GM19099 (cell line): ENCODE measurements around the gene ADCYAP1R1.

Experiments used
- POLR2A ChIP-seq: IDR thresholded peaks from 3 replicates; pipeline ENCODE4 v1.6.1; 2011; ENCODE audit warnings: low read depth; ENCODE audit not compliant: insufficient read length; ENCODE audit errors: extremely low read depth

ADCYAP1R1 gene

DNA sequence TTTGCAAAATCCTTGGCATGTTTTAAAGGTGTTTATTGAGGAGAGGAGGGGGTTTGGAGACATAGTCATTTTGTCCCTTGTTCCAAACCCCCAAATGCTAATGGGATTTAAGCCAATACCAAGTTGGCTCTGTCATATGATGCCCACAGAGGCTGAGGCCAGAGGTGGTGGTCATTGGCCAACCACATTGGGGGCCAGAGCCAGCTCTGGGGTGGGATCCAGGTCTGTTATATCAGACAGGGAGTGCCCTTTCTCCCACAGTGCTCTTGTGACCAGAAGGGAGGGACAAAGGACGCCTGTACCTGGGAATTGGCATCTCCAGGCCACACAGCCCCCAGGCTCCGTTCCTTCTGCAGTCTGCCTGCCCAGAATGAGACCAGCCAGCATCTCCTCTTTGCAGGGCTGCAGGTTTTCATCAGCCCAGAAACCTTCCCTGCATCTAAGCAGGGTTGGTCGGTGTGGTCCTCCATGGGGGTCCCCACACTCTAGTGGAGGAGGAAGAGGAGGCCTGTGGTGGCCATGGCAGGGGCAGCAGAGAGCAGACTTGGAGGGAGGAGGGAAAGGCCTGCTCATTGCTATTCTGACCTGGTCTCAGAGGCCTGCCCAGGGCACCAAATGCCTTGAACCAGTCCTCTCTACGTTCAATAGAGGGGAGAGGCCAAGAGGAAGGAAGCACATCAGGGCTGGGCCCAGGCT, 17.9 kb downstream of the ADCYAP1R1 start:
- TF ChIP-seq POLR2A = no peak

DNA sequence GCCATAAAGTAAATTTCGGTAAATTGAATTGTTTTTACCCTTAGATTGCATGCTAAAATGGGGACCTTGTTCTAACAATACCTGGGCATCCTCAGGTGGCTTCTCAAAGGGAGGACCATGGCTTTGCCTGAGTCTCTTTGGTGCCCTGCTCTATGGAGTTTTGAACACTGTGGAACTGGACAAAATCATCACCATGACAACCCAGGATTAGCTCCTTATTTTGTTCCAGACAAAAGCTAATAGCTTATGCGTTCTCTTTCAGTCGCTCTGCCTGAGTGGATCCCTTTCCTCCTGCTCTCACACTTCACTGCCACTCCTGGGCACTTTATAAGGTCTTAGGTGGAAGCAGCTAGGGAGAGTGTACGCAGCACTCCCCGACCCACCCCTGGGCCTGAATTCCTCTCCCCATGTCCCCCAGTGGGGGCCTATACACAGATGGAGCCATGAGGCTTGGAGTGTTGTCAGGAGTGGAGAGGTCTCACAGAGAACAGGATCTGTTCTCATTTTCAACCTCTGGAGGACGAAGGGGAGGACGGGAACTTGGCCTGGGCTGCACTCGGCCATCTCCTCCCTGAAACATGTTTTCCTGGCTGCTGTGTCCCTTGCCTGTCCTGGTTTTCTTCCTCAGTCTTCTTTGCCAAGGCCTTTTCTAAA, 19.0 kb downstream of the ADCYAP1R1 start:
- TF ChIP-seq POLR2A = no peak

DNA sequence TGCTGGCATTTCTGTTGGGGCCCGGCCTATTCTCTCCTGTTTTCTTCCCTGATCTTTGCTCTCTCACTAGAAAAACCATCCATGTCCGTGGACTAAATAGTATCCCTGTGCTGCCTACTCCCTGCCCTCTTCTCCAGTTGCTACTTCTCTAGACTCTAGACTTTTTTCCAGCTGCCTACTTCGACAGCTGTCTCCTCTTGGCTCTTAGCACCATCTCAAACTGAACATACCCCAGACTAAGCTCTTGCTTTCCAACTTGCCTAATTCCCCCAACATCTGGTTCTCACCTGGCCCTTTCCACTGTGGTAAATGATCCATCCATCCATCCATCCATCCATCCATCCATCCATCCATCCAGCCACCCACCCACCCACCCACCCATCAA, 19.5 kb downstream of the ADCYAP1R1 start:
- TF ChIP-seq POLR2A = no peak

DNA sequence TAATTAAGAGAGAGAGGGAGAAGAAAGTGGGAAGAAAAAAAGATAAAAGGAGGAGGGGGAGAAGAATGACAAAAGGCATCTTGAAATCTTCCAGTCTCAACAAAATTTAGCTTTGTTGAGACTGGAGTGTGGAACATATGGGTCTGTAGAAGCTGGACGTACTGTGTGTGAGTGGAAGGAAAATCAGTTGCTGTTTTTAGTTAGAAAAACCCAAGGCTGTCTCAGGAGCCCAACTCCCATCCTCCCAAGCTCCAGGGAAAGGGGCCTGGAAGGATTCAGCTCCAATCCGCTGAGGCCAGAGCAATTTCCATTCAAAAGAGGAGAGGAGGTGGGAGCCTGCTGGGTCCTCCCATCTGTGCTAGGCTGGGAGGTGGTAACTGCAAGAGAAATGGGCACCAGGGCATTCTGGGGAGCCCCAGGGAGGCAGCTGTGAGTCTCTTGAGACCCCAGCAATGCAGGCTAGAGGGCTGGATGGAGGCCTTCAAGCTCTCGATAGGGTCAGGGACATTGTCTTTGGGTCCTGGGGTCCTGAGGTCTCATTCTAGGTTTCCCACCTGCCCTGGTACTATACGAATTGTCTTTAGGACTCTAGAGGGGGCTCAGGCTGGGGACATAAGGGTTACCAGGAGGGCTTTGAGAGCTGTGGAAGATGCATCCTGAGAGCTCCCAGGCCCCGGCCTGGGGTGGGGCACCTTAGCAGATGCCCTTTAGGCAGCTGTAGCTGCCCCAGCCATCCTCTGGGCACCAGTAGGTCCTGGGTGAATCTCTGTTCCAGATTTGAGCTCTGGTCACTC, 21.4 kb downstream of the ADCYAP1R1 start:
- no peak for TF ChIP-seq POLR2A

DNA sequence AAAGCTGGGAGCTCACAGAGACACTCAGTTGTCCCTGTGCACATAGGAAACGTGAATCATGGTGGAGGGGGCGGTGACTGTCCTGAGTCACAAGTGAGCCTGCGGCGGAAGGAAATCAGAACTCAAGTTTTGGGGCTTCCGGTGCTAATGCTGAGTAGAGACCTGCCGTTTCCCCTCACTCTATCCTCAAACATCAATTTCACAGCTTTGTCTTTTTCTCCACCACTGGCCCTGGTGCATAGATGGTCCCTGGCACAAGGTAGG, 21.9 kb downstream of the ADCYAP1R1 start:
- TF ChIP-seq POLR2A = no peak

DNA sequence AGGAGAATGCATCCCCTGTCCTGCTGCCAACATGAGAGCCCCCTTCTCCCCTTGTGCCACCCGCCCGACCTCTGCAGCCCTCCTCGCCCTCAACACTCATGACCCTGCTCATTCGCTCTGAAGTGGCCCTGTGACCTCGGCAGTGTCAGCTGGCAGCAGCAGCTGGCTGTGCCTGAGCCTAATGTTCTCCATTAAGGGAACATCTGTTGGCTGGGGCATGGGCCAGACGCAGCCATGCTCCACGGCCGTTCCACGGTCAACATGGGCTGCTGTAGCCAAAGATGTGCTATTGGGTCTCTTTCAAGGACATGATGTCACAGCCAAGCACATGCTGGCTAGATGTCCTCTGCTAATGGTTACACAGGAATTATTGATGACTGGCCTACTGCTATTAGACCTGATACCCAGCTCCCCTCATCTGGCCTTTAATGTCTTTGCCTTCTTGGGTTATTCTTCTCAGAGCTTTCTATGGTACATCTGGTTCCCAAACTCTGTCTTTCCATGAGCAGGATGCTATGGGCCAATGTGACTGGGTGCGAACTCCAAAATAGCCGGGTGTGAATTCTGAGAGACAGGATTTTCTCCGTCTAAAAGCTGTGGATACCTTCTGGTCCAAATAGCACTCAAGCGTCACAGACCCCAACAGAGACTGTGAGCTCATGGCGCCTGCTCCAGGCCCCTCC, 22.4 kb downstream of the ADCYAP1R1 start:
- no peak for TF ChIP-seq POLR2A

DNA sequence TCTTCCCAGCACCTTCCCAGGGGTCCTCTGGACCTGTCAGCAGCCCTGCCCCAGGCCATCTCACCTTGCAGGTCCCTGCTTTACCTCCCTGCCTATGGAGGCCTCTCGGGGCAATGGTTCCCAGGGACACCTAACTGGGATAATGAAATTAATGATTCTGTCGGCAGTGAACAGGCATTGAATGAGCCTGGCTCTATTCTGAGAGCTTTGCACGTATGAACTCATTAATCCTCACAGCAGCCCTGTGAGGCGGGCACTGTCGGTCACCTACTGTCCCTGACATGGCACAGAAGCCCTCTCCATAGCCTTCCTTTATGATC, 22.9 kb downstream of the ADCYAP1R1 start:
- no peak for TF ChIP-seq POLR2A

DNA sequence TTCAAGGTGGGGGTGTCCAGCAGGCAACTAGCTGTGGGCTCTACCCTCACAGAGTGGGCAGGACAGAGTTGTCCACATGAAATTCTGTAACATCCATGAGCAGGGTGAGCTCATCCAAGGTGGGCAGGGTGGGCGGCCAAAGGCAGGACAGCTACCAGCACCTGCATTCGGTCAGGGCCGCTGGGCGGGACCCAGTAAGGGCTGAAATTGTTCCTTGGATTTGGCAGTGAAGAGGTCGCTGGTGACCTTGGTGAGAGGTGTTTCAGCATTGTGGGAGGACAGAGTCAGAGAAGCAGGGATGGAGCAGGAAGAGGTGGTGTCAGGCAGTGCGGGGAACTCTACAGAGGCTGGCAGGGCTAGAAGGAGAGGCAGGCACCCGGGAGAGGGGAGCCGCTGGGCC, 23.9 kb downstream of the ADCYAP1R1 start:
- TF ChIP-seq POLR2A = no peak

DNA sequence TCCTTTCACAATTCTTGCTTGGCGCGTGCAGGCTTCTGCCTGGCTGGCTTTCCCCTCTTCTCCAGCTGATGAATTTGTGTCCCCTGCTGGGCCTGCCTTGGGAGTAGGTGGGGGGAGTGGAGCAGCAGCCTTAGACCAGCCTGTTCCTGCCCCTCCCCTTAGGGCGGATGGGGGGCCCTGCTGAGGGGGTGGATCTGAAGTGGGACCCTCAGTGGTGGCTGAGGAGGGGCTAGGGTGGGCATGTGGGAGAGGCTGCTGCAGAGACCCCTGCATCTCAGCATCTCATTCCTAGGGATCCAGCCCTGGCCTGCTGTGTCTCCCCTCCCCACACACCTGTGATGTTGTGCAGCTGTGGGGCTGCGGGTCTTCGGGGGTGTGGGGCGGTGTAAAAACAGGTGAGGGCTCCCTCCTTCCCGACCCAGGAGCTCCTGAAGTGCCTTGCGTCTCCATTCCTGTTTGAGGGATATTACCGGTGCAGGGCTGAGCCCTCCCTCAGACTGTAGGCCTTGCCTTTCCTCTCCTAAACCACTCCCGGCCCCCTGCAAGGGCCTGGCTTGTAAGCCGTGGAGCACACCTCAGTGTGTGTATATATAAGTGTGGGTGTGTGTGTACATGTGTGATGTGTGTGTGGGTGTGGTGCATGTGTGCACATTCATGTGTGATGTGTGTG, 24.7 kb downstream of the ADCYAP1R1 start:
- no peak for TF ChIP-seq POLR2A

DNA sequence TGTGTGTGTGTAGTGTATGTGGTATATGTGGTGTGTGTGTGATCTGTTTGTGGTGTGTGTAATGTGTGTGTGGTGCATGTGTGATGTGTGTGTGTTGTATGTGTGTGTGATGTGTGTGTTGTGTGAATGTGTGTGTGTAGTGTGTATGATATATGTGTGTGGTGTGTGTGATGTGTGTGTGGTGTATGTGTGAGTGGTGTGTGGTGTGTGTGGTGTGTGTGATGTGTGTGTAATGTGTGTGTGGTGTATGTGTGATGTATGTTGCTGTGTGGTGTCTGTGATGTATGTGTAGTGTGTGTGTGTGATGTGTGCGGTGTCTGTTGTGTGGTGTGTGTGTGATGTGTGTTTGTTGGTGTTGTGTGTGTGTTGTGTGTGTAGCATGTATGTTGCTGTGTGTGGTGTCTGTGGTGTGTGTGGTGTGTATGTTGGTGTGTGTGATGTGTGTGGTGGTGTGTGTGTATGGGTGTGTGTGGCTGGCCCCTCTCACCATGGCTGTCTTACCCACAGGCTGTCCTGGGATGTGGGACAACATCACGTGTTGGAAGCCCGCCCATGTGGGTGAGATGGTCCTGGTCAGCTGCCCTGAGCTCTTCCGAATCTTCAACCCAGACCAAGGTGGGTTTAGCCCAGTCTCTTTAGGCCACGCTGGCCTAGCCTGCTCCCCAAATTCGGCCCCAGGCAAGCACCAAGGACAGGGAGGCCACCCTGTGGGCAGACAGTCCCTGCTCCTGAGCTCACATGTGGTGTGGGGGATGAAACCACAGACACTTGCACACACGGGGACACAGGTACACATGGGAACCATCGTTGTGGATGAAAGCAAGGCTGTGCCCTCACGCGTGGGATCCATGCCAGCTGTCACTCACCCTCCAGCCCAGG, 25.6 kb downstream of the ADCYAP1R1 start:
- TF ChIP-seq POLR2A = no peak

DNA sequence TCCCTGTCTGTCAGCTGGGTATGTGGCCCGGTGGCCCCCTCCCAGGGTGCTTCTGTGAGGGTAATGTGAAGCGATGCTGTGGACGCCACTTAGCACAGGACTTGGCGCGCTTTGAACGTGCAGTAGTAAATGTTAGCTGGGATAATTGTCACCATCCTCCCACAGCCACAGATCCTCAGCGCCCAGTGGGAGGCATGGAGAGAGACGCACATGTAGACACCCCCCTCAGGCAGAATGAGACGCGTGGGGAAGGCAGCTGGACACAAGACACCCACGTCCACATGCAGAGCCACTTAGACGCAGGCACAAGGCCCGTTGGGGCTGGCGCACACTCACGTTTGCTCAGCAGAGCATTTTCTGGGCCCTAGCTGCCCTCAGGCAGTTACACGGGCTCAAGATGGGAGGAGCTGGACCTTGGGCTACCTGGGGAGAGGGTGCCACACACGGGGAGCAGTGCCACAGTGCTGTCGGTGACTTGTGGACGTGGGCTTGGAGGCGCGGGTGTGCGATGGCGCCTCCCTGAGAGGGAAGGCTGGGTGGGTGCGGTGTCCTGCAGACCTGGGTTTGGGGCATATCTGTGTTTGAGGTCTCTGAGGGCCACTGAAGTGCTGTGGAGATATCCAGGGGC, 26.4 kb downstream of the ADCYAP1R1 start:
- TF ChIP-seq POLR2A = no peak

DNA sequence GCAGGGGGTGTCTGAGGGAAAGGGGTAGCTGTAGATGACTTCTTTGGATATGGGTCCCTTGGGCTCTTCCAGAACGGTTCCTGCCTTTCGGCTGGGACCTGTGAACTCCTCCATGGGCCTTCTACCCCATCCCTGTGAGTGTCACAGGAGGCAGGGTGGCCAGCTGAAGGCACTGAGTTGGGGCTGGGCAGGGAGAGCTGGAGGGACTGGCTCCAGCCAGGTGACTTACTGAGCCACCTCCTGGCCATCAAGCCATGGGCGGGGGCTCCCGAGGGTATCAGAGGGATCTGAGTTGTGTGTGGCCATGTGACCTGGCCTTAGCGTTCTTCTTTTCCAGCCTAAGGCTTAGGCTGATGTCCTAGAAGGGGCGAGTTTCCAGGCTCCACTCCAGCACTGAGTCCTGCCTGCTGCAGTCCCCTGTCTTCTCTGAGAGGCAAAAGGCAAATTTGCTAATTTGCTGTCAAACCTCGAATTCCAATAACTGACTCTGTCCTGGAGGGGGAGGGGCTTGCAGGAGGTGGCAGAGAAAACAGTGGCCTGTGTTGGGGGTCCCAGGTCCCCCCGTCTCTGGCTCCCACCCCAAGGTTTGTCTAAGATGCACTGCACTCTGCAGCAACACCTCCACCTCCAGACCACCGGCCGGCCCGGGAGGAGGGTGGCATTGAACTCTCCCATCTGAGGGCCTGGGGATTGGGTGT, 27.2 kb downstream of the ADCYAP1R1 start:
- no peak for TF ChIP-seq POLR2A

DNA sequence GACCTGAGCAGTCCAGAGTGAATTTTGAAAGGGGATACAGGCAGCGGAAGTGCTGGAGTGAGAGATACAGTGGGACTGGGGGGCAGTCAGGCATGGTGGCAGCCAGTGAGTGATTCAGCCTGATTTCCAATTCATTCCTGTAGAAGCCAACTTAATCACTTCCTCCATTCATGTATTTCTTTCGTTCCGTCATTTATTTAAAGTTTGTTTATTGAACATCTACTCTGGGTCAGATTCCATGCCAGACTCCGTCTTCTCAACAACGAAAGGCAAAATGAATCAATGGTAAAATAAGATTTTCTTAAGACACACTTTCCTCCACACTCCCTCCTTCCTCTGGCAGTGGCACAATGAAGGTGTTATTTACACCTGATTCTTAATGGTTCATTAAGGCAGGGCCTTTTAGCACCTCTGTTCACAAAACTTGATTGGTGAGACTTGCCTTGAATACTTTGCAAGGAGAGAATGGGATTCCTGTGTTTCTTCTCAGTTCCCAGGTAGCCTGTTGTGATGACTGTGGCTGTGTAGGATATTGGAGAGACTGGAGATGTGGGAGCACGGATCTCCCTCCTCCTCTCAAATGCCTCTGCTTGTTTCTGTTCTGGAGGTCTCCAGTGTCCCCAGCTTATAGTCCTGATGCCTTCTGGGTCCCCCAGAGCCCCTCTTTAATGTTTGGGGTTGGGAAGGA, 27.9 kb downstream of the ADCYAP1R1 start:
- TF ChIP-seq POLR2A = no peak

DNA sequence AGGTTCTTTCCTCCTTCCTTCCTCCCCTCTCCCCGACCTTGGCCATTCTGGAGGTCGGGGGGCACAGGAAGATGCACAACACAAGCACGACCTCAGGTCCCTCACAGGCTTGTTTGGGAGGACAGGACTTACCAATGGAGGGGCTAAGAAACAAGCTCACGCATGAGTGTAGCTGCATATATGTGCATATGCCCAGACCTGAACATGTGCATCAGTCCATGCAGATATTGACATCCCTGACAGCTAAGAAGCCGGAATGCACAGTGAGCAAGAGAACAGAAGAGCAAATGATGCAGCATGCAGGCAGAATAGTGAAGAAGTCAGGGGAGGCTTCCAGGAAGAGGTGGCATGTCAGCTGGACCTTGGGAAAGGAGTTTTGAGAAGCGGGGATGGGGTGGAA, 28.7 kb downstream of the ADCYAP1R1 start:
- no peak for TF ChIP-seq POLR2A
